SK-N-DZ (cell line): Measurements from ENCODE around the gene IL4R.

Source experiments
- DNase-seq: peaks from one replicate; pipeline ENCODE4 v3.0.0-alpha.2; 2015; ENCODE audit warnings: low spot score

Gene IL4R

GRCh38 chr16:27359051-27359450 is 45.3 kb downstream of the IL4R start:
- no peak for DNase-seq

- no peak for DNase-seq
Observed at GRCh38 chr16:27359615-27360014, 45.8 kb downstream of the IL4R start.

- no peak for DNase-seq
Observed at GRCh38 chr16:27361987-27362386, 48.2 kb downstream of the IL4R start.

GRCh38 chr16:27362570-27363245 is 48.9 kb downstream of the IL4R start:
- no peak for DNase-seq

- no peak for DNase-seq
Observed at GRCh38 chr16:27363246-27363632, 49.5 kb downstream of the IL4R start.

GRCh38 chr16:27363797-27364196 is 50.0 kb downstream of the IL4R start:
- no peak for DNase-seq

GRCh38 chr16:27364493-27365141 is 50.8 kb downstream of the IL4R start:
- DNase-seq, result no peak

- no peak for DNase-seq
Observed at GRCh38 chr16:27365142-27366089, 51.6 kb downstream of the IL4R start.

- DNase-seq, result no peak
Observed at GRCh38 chr16:27366687-27367460, 53.1 kb downstream of the IL4R start.

GRCh38 chr16:27367461-27368357 is 53.9 kb downstream of the IL4R start:
- peak; percentile 65 for DNase-seq

GRCh38 chr16:27368358-27368722 is 54.6 kb downstream of the IL4R start:
- no peak for DNase-seq

- DNase-seq, result no peak
Observed at GRCh38 chr16:27369806-27370205, 56.0 kb downstream of the IL4R start.

- no peak for DNase-seq
Observed at GRCh38 chr16:27370318-27370717, 56.5 kb downstream of the IL4R start.

GRCh38 chr16:27373312-27373711 is 59.5 kb downstream of the IL4R start:
- no peak for DNase-seq

GRCh38 chr16:27374221-27374803 is 60.5 kb downstream of the IL4R start:
- no peak for DNase-seq

- peak; percentile 87 for DNase-seq
Observed at GRCh38 chr16:27374804-27375425, 61.1 kb downstream of the IL4R start.

GRCh38 chr16:27377666-27378485 is 64.1 kb downstream of the IL4R start:
- no peak for DNase-seq

- no peak for DNase-seq
Observed at GRCh38 chr16:27378871-27379481, 65.2 kb downstream of the IL4R start.
